ENCODE measurements around the gene SINHCAF.
"Not testable (repeated sequence)": the region's sequence is repeated elsewhere in the genome, so short reads cannot be mapped to it uniquely, and the experiment has no call there.

The SINHCAF gene

GRCh38 chr12:31257784-31258183, 68.2 kb downstream of the SINHCAF start:
- H3K36me3 ChIP-seq (replicated peaks; ENCODE audit: insufficient read depth, low read length), result no peaks in the 10 kb centered on the region
- H3K9me2 ChIP-seq (replicated peaks; ENCODE audit: insufficient read depth, low read length), result no peaks in the 10 kb centered on the region
- no peak overlapping the region for H3K4me3 ChIP-seq (ENCODE audit: low read length)
- no peaks in the 10 kb centered on the region for H3K4me1 ChIP-seq (ENCODE audit: low read length)
- H3K4me2 ChIP-seq (ENCODE audit: low read depth, low read length), result no peak overlapping the region
- H3K9me3 ChIP-seq (replicated peaks; ENCODE audit: insufficient read depth, low read length), result no peaks in the 10 kb centered on the region
- no peak overlapping the region for H3K9ac ChIP-seq (ENCODE audit: low read length)
- H3K79me2 ChIP-seq (ENCODE audit: low read length), result no peaks in the 10 kb centered on the region
- DNase-seq, result no peak
- H2AFZ ChIP-seq (ENCODE audit: low read length), result no peak overlapping the region
- no peaks in the 10 kb centered on the region for H3K27me3 ChIP-seq (replicated peaks; ENCODE audit: insufficient read depth, low read length)
- no peaks in the 10 kb centered on the region for H4K20me1 ChIP-seq (ENCODE audit: insufficient read depth, low read length)
- no peak for TF ChIP-seq EZH2 (optimal IDR thresholded peaks at IDR 0.05; ENCODE audit: low read depth, low read length)
- no peak for TF ChIP-seq EZH2phosphoT487 (IDR thresholded peaks at IDR 0.05; ENCODE audit: low read length)
- TF ChIP-seq, protein P1, sequence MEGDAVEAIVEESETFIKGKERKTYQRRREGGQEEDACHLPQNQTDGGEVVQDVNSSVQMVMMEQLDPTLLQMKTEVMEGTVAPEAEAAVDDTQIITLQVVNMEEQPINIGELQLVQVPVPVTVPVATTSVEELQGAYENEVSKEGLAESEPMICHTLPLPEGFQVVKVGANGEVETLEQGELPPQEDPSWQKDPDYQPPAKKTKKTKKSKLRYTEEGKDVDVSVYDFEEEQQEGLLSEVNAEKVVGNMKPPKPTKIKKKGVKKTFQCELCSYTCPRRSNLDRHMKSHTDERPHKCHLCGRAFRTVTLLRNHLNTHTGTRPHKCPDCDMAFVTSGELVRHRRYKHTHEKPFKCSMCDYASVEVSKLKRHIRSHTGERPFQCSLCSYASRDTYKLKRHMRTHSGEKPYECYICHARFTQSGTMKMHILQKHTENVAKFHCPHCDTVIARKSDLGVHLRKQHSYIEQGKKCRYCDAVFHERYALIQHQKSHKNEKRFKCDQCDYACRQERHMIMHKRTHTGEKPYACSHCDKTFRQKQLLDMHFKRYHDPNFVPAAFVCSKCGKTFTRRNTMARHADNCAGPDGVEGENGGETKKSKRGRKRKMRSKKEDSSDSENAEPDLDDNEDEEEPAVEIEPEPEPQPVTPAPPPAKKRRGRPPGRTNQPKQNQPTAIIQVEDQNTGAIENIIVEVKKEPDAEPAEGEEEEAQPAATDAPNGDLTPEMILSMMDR (IDR thresholded peaks at IDR 0.05; ENCODE audit: low read length), result no peak
- H3K27ac ChIP-seq (ENCODE audit: low read length), result no peak overlapping the region
- no peaks in the 10 kb centered on the region for H3F3A ChIP-seq (ENCODE audit: insufficient read depth, low read length)

DNA sequence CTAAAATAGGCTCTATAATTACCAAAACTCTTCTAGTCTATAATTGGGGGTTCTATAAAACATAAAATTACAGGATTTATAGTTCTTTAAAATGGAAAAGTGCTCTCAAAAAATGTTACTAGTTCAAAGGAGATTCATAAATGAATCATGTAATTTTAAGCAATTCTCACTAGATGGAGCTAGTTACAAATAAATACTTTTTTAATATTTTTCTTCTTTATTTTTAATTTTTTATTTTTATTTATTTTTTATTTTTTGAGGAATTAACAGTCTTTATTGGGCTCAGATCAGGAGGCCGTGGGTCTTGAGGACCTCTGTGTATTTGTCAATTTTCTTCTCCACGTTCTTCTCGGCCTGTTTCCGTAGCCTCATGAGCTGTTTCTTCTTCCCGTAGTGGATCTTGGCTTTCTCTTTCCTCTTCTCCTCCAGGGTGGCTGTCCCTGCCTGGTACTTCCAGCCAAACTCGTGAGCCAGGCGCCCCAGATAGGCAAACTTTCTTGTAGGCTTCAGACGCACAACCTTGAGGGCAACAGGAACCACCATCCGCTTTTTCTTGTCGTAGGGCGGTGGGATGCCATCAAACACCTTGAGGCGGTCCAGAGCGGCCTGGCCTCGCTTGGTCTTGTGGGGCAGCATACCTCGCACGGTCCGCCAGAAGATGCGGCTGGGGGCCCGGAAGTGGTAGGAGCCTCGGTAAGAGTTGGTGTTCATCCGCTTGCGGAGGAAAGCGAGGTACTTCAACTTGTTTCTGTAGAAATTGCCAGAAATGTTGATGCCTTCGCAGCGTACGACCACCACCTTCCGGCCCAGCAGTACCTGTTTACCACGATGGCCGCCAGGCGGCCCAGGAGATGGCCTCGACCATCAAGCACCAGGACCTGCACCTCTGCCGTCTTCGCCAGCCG, 74.0 kb downstream of the SINHCAF start:
- H3K4me3 ChIP-seq (ENCODE audit: low read length); H3K4me1 ChIP-seq (ENCODE audit: low read length); H3F3A ChIP-seq (ENCODE audit: insufficient read depth, low read length); H2AFZ ChIP-seq (ENCODE audit: low read length); H3K9me2 ChIP-seq (replicated peaks; ENCODE audit: insufficient read depth, low read length); H3K9ac ChIP-seq (ENCODE audit: low read length); H4K20me1 ChIP-seq (ENCODE audit: insufficient read depth, low read length); H3K4me2 ChIP-seq (ENCODE audit: low read depth, low read length); H3K79me2 ChIP-seq (ENCODE audit: low read length); H3K36me3 ChIP-seq (replicated peaks; ENCODE audit: insufficient read depth, low read length); DNase-seq; H3K9me3 ChIP-seq (replicated peaks; ENCODE audit: insufficient read depth, low read length); H3K27me3 ChIP-seq (replicated peaks; ENCODE audit: insufficient read depth, low read length); H3K27ac ChIP-seq (ENCODE audit: low read length): not testable (repeated sequence)

GRCh38 chr12:31250179-31250578, 75.8 kb downstream of the SINHCAF start:
- Histone ChIP-seq H4K20me1 (ENCODE audit: insufficient read depth, low read length) (no peaks in the 10 kb centered on the region), H3K36me3 (replicated peaks; ENCODE audit: insufficient read depth, low read length) (no peaks in the 10 kb centered on the region), H3K4me1 (ENCODE audit: low read length) (no peaks in the 10 kb centered on the region), H3K4me3 (ENCODE audit: low read length) (no peak overlapping the region), H3K9me3 (replicated peaks; ENCODE audit: insufficient read depth, low read length) (no peaks in the 10 kb centered on the region), H2AFZ (ENCODE audit: low read length) (no peak overlapping the region), H3F3A (ENCODE audit: insufficient read depth, low read length) (no peaks in the 10 kb centered on the region), H3K79me2 (ENCODE audit: low read length) (no peaks in the 10 kb centered on the region), H3K4me2 (ENCODE audit: low read depth, low read length) (no peak overlapping the region), H3K9ac (ENCODE audit: low read length) (no peak overlapping the region), H3K27me3 (replicated peaks; ENCODE audit: insufficient read depth, low read length) (no peaks in the 10 kb centered on the region), H3K27ac (ENCODE audit: low read length) (no peak overlapping the region), H3K9me2 (replicated peaks; ENCODE audit: insufficient read depth, low read length) (no peaks in the 10 kb centered on the region)
- no peak for DNase-seq
- TF ChIP-seq EZH2 (optimal IDR thresholded peaks at IDR 0.05; ENCODE audit: low read depth, low read length) (no peak), EZH2phosphoT487 (IDR thresholded peaks at IDR 0.05; ENCODE audit: low read length) (no peak)
- TF ChIP-seq, protein P1 (IDR thresholded peaks at IDR 0.05; ENCODE audit: low read length), result no peak

DNA sequence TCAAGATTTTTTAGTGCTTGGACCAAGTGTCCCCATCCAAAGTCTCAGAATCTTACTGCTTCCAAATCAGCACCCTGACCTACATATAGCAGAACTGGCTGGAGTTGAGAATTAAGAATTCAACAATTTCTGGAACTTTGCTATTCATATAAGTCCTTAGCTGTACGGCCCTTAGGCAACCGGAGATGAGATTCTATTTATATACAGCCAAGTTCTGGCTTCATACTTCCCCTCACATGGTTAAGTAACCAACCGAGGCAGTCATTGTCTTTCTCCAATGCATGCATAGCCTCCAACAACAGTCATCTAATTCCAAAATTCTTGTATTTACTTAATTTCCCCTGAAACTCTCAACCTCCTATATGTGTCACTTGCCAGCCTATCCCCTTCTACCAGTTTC, 76.6 kb downstream of the SINHCAF start:
- Histone ChIP-seq H3K36me3 (replicated peaks; ENCODE audit: insufficient read depth, low read length) (no peaks in the 10 kb centered on the region), H3K4me2 (ENCODE audit: low read depth, low read length) (no peak overlapping the region)
- TF ChIP-seq, protein P1 (IDR thresholded peaks at IDR 0.05; ENCODE audit: low read length), result no peak
- TF ChIP-seq EZH2 (optimal IDR thresholded peaks at IDR 0.05; ENCODE audit: low read depth, low read length), result no peak
- TF ChIP-seq EZH2phosphoT487 (IDR thresholded peaks at IDR 0.05; ENCODE audit: low read length), result no peak

More for the DNA sequence above, 76.6 kb downstream of the SINHCAF start:
- DNase-seq, result no peak
- H2AFZ ChIP-seq (ENCODE audit: low read length), result no peak overlapping the region
- no peaks in the 10 kb centered on the region for H3F3A ChIP-seq (ENCODE audit: insufficient read depth, low read length)
- no peaks in the 10 kb centered on the region for H3K9me3 ChIP-seq (replicated peaks; ENCODE audit: insufficient read depth, low read length)
- H3K4me3 ChIP-seq (ENCODE audit: low read length), result no peak overlapping the region
- H3K27me3 ChIP-seq (replicated peaks; ENCODE audit: insufficient read depth, low read length), result no peaks in the 10 kb centered on the region
- no peaks in the 10 kb centered on the region for H3K79me2 ChIP-seq (ENCODE audit: low read length)
- no peak overlapping the region for H3K9ac ChIP-seq (ENCODE audit: low read length)
- H3K9me2 ChIP-seq (replicated peaks; ENCODE audit: insufficient read depth, low read length), result no peaks in the 10 kb centered on the region
- H4K20me1 ChIP-seq (ENCODE audit: insufficient read depth, low read length), result no peaks in the 10 kb centered on the region
- H3K4me1 ChIP-seq (ENCODE audit: low read length), result no peaks in the 10 kb centered on the region
- H3K27ac ChIP-seq (ENCODE audit: low read length), result no peak overlapping the region
